ELR (cell line): Measurements from ENCODE around the gene CBX2.

Experiments
- DNase-seq: peaks from one replicate; pipeline ENCODE4 v3.0.0-alpha.2; 2015; ENCODE audit warnings: low read depth

The CBX2 gene

DNA sequence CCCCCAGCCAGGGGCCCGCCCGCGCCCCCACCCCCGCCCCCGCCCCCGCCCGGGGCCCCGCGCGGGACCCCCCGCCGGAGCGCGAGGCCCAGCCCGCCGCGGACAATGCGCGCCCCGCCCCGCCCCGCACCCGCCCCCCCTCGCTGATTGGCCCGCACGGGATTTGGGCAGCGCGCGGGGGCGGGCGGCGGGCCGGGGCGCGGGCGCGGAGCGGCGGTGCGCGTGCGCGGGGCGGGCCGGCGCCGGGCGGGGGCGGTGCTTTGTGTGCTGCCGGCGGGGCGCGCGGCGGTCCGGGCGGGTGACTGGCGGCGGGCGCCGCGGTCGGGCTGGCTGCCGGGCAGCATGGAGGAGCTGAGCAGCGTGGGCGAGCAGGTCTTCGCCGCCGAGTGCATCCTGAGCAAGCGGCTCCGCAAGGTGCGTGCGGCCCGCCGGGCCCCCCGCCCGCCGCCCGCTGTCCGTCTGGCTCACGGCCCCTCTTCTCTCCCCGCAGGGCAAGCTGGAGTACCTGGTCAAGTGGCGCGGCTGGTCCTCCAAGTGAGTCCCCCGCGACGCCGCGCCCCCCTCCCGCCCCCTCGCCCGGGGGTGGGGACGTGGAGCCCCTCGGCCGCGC is at the start of gene CBX2:
Gene CBX2, plus strand, starts transcription at position 255 of the 610 bp plus-strand sequence. Its CDS starts 88 bp downstream, at position 343.
- peak; percentile 83 for DNase-seq

DNA sequence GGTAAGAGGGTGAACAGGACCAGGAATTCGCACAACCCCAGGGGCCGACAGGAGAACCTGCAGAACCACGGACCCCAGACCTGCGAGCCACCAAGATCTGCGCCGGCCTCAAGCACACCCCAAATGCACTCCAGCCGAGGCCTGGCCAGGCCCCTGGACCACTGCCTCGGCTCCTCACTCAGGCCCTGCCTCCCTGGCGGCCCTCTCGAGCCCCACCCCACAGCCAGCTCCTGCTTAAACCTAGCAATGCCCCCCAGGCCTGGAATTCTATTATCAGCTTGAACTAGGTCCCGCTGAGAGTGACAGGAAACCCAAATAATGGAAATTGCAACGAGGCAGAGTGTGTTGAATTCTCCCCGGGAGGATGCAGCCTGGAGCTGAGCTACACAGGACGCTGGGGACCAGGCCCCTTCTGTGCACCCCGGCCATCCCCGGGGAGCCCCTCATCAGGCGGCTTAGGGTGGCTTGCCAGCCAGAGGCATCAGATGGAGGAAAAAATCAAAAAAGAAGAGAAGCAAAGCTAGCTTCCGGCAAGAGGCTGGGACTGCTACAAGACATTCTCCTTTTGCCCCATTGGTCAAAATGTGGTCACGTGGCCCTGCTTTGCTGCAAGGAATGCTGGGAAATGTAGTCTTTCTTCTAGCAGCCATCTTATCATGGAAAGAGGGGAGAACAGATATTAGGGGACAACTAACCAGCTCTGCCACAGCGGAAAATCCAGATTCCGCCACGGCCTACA is 49.6 kb upstream of the CBX2 start:
- peak; percentile 90 for DNase-seq

DNA sequence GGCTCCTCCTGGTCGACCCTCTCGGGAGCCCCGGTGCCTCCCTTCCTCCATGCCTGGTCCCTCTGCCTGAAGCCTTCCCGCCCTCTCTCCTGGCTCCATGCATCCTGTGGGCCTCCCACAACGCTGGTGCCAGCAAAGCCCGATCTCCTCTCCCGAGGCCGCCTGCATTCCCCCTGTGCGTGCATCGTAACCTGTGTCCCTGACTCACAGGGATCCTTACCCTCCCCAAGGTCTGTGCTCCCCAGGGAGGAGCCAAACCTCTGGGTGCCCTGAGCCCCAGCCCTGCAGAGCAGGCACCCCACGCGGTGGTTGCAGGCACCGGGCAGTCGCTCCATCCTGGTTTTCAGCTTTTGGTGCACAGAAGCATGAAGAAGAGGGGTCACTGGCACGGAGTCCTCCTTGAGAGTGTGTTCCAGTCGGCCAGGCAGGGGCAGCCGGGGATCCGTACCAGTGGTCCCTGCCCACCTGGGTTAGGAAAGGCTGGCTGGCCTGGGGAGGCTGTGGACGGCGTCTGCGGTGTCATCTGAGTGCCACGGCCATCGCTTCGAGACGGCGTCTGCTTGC is 49.0 kb upstream of the CBX2 start:
- DNase-seq, result no peak

DNA sequence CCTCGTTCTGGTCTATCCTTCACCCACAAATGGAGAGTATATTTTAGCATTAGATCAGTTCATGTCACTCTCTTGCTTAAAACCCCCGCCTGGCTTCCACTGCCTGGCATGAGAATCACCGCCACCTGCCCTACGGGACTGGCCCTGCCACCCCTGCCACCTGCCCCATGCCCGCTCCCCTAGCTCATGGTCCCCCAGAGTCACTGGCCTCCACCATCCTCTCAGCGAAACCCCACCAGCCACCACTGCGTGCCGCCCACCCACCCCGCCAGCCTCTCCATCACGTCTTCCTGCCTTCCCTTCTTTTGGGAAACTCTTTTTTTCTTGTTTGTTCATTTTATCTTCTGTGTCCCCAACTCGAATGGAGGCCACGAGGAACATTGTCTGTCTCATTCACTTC is 48.2 kb upstream of the CBX2 start:
- DNase-seq, result no peak

DNA sequence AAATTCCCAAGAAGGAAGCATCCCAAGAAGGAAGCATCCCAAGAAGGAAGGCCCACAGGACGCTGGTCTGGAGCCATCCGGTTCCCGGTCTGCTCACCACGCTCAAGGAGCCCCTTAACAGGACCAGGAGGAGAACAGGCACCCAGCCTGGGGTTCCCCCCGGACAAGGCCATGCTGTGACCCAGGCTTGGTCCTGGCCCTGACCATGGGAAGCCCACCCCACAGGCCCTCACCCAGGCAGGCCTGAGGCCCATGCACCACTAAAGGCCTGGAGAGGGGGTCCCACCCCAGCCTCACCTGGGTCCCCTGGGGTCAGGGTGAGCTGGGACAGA is 47.5 kb upstream of the CBX2 start:
- DNase-seq, result no peak

DNA sequence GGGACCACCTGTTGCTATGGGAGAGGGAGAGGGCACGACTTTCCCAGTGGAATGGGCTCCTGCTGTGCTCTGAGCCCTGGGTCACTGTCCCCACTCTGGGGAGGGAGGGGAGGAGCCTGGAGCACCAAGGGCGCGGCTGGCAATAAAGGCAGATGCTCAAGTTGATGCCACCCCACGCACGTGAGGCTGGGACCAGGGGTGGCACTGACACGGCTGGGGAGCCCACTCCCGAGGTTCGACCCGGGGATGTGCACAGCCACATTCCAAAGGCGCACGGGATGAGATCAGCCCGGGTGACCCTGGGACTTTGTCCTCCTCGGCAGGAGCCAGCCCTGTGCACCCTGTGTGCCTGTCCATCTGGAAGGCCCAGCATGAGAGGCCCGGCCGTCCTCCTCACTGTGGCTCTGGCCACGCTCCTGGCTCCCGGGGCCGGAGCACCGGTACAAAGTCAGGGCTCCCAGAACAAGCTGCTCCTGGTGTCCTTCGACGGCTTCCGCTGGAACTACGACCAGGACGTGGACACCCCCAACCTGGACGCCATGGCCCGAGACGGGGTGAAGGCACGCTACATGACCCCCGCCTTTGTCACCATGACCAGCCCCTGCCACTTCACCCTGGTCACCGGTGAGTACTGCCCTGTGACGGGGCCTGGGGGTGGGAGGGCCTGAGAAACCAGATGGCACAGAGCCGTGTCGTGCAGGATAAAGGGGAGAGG is 47.0 kb upstream of the CBX2 start, which contains the start of gene ENPP7:
Gene ENPP7, plus strand, starts transcription at position 175 of the 715 bp plus-strand sequence. Its CDS starts 197 bp downstream, at position 372.
- DNase-seq, result no peak

- DNase-seq, result no peak
Measured at GRCh38 chr17:79732254-79732653, 45.7 kb upstream of the CBX2 start.

GRCh38 chr17:79732804-79733691 is 44.9 kb upstream of the CBX2 start:
- DNase-seq, result no peak

DNA sequence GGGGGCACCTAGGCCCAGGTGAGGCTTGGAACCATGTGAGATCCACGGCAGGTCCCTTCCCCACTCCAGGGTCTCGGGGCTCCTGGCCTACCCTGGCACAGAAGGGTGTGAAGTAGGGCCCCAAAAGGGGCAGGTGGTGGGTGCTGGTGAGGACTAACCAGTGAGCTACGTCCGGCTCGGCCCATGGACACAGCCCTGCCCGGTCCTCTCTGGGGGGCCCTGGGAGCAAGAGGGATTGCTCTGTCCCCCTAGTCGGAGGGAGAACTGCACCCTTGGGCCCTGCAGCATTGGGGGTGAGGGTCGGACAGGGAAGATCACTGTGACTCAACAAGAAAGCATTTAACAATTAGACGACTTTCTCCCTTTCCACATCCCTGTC is 44.3 kb upstream of the CBX2 start:
- no peak for DNase-seq

DNA sequence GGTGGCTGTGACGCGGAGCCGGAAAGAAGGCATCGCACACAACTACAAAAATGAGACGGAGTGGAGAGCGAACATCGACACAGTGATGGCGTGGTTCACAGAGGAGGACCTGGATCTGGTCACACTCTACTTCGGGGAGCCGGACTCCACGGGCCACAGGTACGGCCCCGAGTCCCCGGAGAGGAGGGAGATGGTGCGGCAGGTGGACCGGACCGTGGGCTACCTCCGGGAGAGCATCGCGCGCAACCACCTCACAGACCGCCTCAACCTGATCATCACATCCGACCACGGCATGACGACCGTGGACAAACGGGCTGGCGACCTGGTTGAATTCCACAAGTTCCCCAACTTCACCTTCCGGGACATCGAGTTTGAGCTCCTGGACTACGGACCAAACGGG is 42.9 kb upstream of the CBX2 start:
- DNase-seq, result no peak

GRCh38 chr17:79737046-79737921 is 40.7 kb upstream of the CBX2 start:
- no peak for DNase-seq

DNA sequence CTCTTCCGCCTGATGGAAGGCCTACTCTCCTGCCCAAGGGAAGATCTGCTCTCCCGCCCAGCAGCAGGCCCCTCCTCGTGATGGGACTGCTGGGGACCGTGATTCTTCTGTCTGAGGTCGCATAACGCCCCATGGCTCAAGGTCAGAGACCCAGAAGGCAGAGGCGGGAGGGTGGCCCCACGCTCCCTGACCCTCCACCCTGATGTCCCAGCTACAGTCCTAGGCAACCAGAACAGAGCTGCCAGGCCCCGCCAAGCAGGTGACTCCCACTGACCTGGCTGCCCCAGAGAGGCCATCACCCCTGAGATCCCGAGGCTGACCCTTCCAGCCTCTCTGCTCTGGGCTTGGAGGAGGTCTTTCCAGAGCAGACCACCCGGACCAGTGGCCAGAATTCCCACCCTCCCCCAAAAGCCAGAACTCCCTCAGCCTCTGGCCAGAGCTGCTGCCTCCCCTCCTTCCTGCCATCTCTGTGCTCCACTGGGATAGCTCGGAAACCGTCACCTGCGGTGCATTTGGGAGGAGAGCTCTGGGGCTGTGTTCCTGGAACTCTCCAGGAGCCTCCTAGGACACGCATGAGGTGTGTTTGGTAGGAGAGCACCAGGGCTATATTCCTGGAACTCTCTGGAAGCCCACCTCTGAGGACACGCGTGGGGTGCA is 39.9 kb upstream of the CBX2 start:
- DNase-seq, result no peak

GRCh38 chr17:79738643-79739042 is 39.3 kb upstream of the CBX2 start:
- DNase-seq, result no peak

- DNase-seq, result peak; percentile 27
Measured at GRCh38 chr17:79739148-79740062, 38.5 kb upstream of the CBX2 start.

- no peak for DNase-seq
Measured at GRCh38 chr17:79740413-79740812, 37.5 kb upstream of the CBX2 start.

- no peak for DNase-seq
Measured at GRCh38 chr17:79741401-79741750, 36.6 kb upstream of the CBX2 start.

DNA sequence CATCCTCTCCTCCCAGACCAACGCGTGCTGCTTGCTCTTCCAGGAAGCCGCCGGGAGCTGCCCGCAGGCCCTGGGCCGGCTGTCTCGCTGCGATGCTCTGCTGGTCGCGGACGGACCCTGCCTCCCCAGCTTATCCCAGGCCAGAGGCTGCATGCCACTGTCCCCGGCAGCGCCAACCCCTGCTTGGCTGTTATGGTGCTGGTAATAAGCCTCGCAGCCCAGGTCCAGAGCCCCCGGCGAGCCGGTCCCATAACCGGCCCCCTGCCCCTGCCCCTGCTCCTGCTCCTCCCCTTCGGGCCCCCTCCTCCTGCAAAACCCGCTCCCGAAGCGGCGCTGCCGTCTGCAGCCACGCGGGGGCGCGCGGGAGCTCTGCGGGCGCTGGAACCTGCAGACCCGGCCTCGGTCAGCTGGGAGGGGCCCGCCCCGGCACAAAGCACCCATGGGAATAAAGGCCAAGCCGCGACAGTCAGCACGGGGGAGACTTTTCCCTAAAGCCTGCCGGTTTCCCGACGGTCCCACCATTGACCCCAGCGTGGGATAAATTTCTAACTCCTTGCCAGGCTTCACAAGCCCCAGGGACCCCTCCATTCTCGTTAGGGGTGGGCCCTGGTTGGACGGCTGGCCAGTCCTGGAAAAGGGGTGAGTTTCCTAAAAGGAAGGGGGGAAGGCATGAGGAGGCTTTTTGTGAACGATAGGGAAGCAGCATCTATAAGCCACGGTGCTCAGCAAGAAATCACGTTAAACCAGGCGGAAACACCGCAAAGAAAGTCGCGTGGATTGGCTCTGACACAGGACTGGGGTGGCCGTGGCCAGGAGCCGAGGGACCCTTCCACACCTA is 36.0 kb upstream of the CBX2 start:
- DNase-seq, result peak; percentile 62

- DNase-seq, result no peak
Measured at GRCh38 chr17:79742589-79742918, 35.4 kb upstream of the CBX2 start.
